Cortex of kidney (tissue), 1 donor: ENCODE data around the gene SYP.

Experiments
- DNase-seq: peaks from one replicate; lab custom pipeline; 2025; lab: John Stamatoyannopoulos, UW

The SYP gene

DNA sequence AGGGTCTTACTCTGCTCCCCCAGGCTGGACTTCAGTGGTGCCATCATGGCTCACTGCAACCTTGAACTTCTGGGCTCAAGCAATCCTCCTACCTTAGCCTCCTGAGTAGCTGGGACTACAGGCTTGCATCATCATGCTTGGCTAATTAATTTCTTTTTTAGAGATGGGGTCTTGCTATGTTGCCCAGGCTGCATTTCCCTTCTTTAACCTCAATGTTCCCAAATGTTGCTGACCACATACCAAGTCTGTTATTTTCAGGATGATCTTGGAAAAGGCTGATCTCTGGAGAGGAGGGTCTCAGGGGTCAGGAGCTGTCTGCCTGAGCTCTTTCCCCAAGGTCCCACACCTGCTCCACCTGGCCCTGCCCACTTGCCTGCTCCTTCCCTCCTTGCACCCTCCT is 20.1 kb upstream of the SYP start:
- no peak for DNase-seq

DNA sequence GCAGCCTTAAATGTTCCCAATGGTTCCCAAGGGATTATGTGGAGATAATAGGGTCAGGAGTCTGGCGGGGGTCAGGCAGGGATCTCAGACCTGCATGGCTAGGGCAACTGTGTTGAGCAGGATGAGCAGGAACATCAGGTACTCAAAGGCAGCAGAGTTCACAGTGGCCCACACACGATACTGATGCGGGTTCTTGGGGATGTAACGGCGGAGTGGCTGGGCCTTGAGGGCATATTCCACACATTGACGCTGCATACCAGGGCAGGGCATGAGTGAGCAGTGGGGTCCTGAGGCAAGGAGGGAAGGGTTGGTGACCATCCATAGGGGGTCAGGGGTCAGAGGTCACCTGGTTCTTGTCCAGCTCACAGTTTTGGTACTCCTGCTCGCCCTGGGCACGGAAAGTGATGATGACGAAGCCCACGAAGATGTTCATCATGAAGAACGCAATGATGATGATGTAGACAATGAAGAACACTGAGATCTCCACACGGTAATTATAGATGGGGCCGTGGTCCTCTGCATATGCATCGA is 15.1 kb upstream of the SYP start:
- no peak for DNase-seq

DNA sequence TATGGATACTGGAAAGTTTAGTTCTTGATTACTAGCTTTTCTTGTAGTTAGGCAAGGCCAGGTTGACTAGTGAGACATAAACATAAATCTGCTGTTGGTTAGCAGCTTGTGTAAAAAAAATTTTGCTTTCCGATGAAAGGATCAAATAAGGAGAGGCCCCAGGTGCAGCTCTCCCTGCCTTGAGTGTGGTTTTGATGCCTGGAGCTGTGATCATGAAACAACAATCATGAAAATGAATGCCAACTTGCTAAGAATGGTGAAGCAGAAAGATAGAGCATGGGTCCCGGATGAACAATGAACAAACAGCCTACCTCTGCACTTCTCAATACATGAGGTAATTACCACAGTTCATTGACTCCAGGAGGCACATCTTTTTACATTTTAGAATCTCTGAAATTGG is 14.4 kb upstream of the SYP start:
- DNase-seq = no peak

DNA sequence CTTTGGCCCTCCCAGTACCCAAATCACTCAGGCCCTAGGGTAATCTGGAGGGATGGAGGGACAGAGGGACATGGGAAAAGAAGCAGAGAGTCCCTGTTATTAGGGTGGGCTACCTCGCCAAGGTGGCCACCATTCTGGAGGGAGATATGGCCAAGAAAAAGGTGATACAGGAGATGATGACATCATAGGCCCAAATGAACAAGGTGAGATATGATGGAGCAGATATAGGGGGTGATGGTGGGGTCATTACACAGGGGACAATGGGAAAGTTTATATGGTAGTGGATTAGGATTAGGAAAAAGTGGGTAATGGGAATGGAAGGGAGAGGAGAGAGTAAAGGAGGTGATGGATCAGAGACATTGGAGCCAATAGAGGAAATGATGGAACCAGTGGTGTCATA is 12.9 kb upstream of the SYP start:
- DNase-seq = no peak

DNA sequence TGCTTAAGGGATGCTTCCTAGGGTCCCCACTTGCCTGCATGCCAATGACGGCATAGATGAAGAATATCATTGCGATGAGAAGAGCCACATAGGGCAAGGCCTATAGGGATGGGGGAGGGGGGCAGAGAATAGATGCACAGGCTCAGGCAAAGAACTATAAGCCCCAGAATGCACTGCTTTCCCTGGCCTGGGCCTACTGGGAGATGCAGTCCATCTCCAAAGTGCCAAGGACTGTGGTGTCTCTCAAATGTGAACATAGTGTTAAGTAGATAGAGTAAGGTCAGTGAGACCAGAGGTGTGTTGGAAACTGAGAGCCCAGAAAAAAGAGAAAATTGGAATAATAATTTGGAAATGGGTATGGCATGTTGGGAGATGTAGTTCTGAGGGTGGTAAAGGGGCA is 12.2 kb upstream of the SYP start:
- no peak for DNase-seq

DNA sequence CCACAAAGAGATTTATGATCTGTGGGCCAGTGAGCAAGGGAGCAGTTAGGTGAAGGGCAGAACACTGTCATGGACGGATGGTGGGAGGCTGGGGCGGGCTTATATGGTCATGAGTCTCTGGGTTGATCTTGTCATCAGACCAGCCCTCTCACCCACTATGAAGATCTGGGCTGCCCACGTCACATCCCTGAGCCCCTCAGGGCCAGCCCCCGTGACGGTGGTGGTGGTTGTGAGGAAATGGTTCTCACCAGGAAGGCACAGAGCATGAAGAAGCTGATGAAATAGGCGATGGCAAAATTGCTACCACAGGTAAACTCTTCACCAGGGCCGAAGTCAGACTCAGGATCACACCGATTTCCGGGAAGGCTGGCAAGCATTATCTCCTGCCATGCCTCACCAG is 11.1 kb upstream of the SYP start:
- no peak for DNase-seq

DNA sequence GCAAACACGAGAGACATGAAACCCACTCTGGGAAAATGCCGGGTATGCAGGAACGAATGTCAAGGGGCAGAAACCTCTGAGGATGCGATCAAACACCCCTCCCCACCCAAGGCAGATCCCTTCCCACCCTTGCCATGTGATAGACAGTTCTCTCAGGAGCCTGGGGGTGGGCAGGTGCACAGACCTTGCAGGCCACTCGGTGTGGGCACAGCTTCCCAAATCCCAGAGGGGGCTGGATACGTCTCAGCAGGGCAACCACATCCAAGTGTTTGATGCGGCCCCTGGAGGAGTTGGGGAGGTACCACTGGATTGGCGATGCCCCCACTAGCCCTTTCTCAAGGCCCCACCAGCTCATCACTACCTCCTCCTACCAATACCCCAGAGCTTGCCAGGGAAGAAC is 10.4 kb upstream of the SYP start:
- DNase-seq = no peak

DNA sequence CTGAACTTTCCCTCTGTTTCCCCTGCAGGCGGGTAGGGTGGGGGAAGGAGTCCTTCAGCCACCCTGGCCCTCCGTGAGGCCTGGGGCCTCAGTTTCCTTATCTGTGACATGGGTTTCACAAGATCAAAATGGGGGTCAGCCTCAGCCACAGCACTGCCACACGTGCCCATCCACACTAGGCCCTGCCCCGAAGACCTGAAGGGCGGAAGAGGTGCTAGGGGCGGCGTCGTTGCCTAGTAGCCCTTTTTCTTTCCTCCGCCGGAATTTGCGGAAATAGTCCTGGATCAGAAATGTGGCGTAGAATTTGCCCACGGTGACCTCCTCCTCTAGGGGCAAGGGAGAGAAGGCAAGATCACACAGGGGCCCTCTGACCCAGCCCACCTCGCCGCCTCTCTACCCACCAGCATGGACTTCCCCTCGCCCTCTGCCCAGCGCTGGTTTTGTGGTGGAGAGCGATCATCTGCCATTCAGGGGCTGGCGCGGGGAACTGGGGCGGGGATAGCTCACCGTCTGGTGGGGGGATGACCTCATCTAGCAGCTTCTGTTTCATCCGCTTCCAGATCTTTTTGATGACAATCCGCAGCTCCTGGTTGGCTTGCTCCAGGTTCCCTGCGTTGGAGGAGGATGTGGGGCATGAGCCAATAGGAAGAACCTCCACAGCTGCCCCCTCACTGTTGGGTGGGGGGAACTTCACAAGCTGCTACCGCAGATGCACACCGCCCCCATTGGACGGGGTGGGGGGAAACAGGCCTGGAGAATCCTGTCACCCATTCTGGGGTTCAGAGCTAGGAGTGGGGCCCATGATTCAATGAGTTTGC is 9.7 kb upstream of the SYP start:
- DNase-seq = no peak

DNA sequence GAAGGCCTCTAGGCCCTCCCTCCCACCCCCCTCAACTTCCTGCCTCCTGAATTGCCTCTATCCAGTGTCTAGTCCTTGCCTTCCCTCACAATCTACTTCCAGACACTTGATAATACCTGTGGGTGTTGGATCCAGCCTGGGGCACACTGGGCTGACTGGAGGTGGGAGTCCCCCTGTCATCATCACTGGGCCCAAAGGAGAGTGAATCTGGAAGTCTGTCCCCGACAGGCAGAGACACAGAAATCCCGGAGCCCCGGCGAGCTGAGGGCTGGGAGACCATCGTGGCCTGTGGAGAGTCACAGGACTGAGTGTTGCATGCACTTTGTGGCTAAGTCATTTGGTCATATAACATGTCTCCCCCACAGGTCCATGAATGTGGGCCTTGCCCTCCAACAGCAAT is 8.4 kb upstream of the SYP start:
- DNase-seq = no peak

DNA sequence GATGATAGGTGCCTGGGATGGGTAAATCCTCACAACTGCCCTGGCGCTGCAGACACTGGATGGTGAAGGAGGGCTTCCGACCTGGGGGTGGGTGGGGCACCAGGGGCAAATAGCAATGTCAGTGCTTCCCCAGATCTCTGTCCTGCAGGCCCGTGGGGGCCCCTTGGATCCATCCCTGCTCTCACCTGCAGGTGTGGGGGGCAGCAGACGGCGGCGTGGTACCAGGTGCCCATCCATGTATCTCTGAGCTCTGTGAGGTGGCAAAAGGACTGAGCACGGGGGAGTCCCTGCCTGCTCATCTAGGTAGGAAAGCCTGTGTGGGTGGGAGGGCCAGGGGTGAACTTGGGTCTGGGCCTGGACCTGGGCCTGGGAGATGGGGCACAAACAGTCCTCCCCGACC is 6.5 kb upstream of the SYP start:
- no peak for DNase-seq

DNA sequence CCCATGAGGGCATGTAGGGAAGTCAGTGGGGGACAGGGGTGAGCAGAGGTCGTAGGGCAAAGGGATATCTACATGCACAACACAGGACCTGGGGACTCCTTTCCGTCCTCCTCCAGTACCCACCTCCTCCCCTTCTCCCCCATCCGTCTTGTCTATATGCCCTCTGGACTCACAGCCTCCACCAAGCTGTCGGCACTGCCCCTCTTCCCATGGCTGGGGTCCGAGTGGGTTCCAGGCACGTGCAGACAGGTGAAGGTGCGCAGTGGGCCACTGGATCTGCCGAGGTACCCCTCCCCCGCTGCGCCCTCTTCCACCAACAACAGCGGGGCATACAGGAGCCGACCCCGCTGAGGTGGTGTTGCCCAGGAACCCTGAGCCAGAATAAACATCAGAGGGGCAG is 5.5 kb upstream of the SYP start:
- DNase-seq = no peak

DNA sequence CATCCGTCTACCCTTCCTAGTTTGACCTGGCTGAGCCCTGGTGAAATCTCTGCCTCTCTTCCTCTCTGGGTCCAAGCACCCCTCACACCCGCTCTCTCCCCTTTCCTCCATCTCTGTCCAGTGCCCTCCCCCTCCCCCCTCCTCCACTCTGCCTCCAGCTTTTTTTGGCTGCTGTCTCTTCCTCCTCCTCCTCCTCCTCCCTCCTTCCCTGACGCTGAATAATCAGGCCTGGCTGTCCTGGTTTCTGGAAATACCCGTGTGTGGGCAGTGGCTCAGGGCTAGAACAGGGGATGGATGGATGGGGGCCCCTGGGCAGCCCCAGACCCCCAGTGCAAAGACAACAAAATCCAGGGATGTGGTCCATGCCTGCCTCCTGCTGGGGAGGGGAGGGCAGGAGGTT is 4.7 kb upstream of the SYP start:
- DNase-seq = no peak

DNA sequence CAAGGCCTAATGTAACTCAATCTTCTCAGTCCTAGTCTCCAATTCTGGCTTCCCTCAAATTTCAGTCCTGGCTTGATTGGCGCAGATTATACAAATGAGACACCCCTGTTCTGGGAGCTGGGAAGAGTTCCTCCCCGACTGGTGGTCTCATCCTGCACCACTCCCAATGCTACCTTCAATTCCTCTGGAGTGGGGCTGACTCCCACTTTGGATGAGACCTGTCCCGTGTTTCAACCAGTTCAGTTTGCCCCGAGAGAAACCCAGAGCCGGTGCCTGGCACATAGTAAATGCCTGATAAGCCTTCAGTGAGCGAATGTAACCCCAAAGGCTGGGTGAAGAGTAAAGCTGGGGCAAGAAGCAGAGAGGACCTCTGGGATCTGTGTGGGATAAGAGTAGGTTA is 4.0 kb upstream of the SYP start:
- DNase-seq = no peak

DNA sequence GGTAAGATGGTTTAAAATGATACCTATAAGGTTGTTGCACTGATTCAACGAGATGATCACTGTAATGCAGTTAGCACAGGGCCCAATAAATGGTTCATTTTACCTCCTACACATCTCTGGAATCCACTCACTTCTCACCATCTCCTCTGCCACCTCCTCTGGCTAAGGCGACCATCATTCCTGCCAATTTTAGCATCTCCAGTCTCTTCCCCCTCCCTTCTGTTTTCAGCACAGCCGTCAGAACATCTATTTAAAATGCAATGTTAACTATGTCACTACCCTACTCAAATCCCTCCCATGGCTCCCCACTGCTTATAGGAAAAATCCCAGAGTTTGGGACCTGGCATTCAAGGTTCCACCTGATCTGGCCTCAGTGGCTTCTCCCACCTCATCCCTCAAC is 3.5 kb upstream of the SYP start:
- no peak for DNase-seq

DNA sequence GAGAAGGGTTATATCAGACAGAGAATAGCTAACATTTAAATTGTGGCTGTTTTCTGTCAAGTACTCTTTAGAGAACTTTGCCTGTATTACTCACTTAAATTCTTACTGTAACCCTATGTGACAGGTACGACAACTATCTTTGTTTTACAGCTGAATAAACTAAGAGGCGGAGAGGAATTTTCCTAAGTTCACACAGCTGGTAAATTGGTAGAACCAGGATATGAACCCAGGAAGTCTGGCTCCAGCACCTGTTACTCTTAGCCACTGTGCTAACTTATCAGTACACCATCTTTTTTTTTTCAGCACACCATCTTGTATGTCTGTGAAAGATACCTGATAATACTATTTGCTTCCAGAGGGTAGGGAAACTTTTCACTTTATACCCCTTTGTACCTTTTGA is 2.0 kb upstream of the SYP start:
- DNase-seq = no peak

DNA sequence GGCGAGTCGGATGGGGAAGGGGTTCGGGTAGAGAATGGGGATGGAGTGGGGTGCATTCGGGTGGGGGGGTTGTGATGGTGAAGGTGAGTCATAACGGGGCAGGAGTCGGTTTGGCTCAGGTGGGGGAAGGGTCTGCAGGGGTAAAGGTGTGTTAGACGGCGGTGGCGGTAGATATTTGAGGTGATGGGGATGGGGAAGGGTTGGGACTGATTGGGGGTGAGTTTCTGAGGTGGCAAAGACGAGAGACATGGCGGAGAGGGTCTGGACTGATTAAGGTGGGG is 738 bp downstream of the SYP start:
- DNase-seq = no peak

DNA sequence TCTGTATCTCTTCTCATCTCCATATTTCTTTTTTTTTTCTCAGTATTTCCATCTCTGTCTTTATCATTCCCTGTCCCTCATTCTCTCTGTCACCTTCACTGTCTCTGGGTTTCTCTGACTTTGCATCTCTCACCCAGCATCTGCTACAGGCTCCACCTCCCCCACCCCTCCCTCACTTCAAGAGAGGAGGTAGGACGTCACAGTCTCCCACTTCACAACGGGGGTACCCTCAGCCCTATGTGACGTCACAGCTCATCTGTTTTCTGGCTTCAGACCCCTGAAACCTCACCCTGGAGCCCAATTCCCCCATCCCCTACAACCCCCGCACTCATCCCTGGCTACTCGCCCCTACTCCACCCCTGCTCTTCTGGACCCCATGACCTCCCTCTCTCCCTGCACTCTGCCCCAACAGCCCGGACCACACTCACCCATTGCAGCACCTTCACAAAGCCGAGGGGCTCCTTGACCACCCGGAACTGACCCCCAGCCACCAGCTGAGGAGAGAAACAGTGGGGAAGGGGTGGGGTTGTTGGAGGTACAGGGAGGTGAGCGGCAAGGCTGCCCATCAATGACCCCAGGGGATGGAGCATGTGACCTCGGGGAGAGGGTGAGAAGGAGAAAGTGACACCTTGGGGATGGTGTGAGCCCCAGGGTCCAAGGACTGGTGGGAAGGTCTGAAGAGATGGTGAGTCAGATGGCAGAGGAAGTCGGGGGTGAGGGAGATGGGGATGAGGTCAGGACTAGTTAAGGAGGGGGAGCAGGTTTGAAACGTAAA is 1.3 kb downstream of the SYP start:
- DNase-seq = no peak

DNA sequence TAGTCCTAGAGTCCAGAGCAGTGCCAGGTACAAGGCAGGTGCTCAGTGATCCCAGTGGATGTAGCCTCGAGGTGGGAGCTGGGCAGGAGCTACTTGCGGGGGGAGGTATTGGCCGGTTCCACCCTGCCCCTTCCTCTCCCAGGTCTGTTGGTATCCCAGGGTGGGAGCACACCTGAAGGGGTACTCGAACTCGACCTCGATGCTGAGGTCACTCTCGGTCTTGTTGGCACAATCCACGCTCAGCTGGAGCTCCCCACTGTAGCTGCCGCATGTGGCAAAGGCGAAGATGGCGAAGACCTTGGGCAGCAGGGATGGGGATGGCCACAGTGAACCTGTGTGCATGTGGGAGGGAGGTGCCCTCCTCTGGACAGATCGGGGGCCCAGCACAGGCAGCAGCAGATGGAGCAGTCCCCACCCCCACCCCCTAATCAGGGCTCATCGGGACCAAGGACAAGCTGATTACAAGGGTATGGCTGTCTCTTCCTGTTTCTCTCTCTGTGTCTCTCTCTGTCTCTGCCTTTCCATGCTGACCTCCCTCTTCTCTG is 2.4 kb downstream of the SYP start:
- no peak for DNase-seq

DNA sequence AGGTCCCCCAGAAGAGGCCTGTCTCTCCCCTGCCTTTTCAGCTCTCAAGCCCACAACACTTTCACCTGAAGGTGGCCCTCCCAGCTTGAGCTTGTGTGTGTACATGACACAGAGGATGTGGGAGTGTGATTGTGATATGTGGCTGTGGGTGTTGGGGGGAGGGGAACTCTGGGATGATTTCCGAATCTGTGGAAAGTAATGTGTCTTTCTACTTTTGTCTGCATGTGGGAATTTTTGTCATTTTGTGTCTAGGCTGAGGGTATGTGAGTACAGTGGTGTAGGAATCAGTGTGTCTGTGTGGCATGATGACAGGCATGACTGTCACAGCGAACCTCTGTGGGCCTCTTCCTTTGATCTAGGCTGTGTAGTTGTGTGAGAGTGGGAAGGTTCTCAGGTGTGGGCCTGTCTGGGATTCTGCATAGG is 6.4 kb downstream of the SYP start:
- DNase-seq = no peak

DNA sequence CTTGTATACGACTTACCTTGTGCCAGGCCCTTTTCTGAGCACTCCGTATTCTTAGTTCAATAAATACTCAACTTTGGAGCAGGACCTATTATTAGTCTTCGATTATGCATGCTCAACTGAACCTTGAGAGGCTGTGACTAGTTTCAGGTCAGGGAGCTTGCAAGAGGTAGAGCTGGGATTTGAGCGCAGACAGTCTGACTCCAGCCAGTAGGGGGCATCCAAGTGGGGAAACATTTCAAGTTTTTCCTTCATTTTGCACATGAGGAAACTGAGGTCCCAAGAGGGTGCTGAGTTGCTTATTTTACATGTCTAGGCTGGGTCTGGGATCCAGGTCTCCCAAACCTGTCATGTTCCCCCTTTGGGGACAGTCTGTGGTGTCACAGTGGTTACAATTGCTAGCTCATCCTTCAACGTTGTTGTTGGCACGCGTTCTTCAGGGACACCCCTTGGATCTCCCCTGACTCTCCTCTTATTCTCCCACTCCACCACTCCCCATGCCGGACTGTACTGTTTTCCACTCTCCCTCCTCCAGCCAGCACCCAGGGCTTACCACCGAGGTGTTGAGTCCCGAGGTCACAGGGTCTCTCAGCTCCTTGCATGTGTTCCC is 7.2 kb downstream of the SYP start:
- DNase-seq = no peak

DNA sequence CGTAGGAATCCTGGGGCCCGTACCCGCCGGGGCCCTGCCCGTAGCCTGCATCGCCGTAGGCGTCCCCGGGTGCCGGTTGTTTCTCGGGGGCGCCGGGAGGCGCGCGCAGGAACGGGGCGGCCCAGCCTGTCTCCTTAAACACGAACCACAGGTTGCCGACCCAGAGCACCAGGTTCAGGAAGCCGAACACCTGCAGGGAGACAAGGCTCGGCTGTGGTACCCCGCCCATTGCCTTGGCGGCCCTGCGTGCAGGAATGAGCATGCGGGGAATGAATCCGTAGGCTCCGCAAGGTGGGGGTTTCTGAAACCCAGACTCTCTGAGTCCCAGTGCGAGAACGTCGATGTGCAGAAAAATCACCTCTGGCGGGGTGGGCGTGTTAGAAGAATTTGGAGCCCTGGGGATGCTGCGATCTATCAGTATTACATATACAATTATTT is 8.4 kb downstream of the SYP start:
- DNase-seq = no peak

DNA sequence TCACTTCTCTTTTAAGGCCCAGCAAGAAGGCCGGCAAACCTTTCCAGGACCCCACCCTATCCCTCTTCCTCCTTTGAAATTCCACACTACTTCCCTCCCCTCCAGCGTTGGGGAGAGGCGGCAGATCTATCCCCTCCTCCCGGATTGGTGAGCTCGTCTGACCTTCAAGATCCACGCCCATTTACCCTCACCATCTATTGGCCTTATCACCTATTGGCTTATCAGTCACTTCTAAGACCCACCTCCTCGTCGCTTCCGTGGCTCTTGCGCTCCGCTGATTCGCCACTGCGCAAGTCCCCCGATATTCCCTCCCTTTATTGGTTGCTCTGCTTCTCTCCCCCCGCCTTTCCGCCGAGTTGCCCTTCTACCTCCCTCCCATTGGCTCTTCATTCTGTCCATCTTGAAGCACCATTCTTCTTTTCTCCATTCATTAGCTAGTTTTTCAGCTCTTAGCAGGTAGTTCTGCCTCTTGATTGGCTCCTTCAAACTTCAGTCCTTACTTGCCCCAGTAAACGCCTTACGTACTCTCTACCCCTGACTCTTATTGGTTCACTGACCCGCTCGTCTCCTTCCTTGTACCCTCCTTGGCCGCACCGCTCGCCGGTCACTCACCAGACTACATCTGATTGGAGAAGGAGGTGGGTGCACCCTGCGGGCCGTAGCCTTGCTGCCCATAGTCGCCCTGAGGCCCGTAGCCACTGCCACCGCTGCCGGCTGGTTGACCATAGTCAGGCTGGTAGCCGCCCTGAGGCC is 9.0 kb downstream of the SYP start:
- DNase-seq = no peak
